Heart right ventricle (tissue), 16 donors: ENCODE data around the gene FBLIM1. TPM values are rescaled to one million over a fixed set of nuclear protein-coding genes. Genes with fewer than 3 reads are reported as not detected.

ENCODE experiments used
- ATAC-seq, 8 donors: fragments of 200-7000 bp; cut with Tn5 transposase; one replicate each; pipeline ENCODE4 v1.9.1; 2020; ENCODE audit warnings: mild to moderate bottlenecking in 8 of 8, moderate library complexity in 8 of 8, moderate number of reproducible peaks in 1 of 8
- DNase-seq, 2 donors: peaks; one replicate each; pipeline ENCODE4 v3.0.0-alpha.2; 2020
- H3K27ac ChIP-seq, 10 donors: fragments of 200-600 bp; sonication (generic) in 2 of 10; one replicate each; pipeline versions ENCODE4 v1.5.0 to v1.8.0; 2020 to 2022; ENCODE audit warnings: mild to moderate bottlenecking in 3 of 10
- H3K27me3 ChIP-seq, 7 donors: fragments of 200-600 bp; one replicate each; pipeline ENCODE4 v1.8.0; 2021 to 2022; ENCODE audit warnings: mild to moderate bottlenecking in 2 of 7
- H3K36me3 ChIP-seq, 9 donors: fragments of 200-600 bp; sonication (generic) in 1 of 9; one replicate each; pipeline versions ENCODE4 v1.5.0 to v1.8.0; 2020 to 2022; ENCODE audit warnings: mild to moderate bottlenecking in 2 of 9
- H3K4me1 ChIP-seq, 9 donors: fragments of 200-600 bp; sonication (generic) in 1 of 9; one replicate each; pipeline versions ENCODE4 v1.5.0 to v1.8.0; 2020 to 2022; ENCODE audit warnings: mild to moderate bottlenecking in 4 of 9
- H3K4me3 ChIP-seq, 10 donors: fragments of 200-600 bp; sonication (generic) in 2 of 10; one replicate each; pipeline versions ENCODE4 v1.5.0 to v1.8.0; 2020 to 2022; ENCODE audit warnings: mild to moderate bottlenecking in 7 of 10, moderate library complexity in 2 of 10
- H3K9me3 ChIP-seq, 11 donors: fragments of 200-600 bp in 10 of 11; sonication (generic) in 2 of 11; one replicate each; pipeline versions ENCODE4 v1.5.0 to v1.8.0; 2013 to 2022; ENCODE audit warnings: mild to moderate bottlenecking in 2 of 11, control low read depth in 1 of 11, moderate library complexity in 1 of 11
- WGBS, 2 donors: extraction: QIAGEN DNeasy Blood & Tissue Kit; methylation state at CpG; one replicate each; pipeline ENCODE4 v1.1.7; 2013; ENCODE audit warnings: inconsistent platforms in 1 of 2; 5-methylcytosine and 5-hydroxymethylcytosine counted together
- intact Hi-C, 10 donors: fragments of 100-400 bp; cut with DNase I; formaldehyde crosslinking; loops; one replicate each; pipeline versions ENCODE4 v1.11.1 to v1.14.2; 2022
- polyA plus RNA-seq, 2 donors: library from polyadenylated mRNA; stranded (reverse); fragments of 200-250 nt; gene quantifications; one replicate each; pipeline ENCODE4 v1.2.3, GENCODE V29; 2013
- total RNA-seq, 10 donors: library from RNA; stranded (reverse); fragmentation: NEBNext Ultra II Directional in 3 of 10; extraction: Animal tissue kit (Norgen Biotek cat#: 25700) in 3 of 10; gene quantifications; one replicate each; pipeline versions ENCODE4 v1.2.1 to v1.2.4, GENCODE V29; 2021 to 2023
- TF ChIP-seq, protein P1 (sequence below), 9 donors: fragments of 200-600 bp; sonication (generic) in 2 of 9; IDR thresholded peaks; one replicate each; pipeline versions ENCODE4 v1.5.0 to v1.8.0; 2021 to 2022; ENCODE audit warnings: antibody characterized with exemption in 9 of 9, mild to moderate bottlenecking in 5 of 9, moderate library complexity in 1 of 9
- donor health status: Arrhythmogenic right ventricular cardiomyopathy.
- donor health status: ischemic (EF 13 %, LVEDD 7.1; RV severe dilation, severe dysfunction).
- donor health status: healthy with polysubstance abuse.
- donor health status: DM: no; HTN: yes; CAD: no.
- donor health status: DM: no; HTN: no; CAD: no.
- donor health status: ischemic (EF 25% LVEDD 6.9; RV normal size, moderate dysfunction).
- donor health status: ischemic (EF 25% LVEDD 5.7; RV mildly dilated, moderate dysfunction).
- donor health status: healthy.
- donor health status: DM: yes; HTN: yes; CAD: no.
- donor health status: Ischemic cardiomyopathy.
- donor health status: ischemic (EF 35%, LVEDD 5.7; RV mildly dilated, moderate dysfunction).
- donor health status: nonischemic (EF 11% LVEDD 7.7; RV severe dilation, severe dysfunction).
- donor health status: DM: yes; HTN: yes; CAD: no.
- donor health status: PGD.
- donor health status: ischemic (EF 29% LVEDD 5.4; RV normal size, mild dysfunction).
- donor health status: nonischemic (EF 23%, LVEDD 6.1; RV moderate dilation, normal function).

FBLIM1 gene
- total and polyA plus RNA-seq, 12 donors: 27.0 to 115 (median 58.7) TPM

DNA sequence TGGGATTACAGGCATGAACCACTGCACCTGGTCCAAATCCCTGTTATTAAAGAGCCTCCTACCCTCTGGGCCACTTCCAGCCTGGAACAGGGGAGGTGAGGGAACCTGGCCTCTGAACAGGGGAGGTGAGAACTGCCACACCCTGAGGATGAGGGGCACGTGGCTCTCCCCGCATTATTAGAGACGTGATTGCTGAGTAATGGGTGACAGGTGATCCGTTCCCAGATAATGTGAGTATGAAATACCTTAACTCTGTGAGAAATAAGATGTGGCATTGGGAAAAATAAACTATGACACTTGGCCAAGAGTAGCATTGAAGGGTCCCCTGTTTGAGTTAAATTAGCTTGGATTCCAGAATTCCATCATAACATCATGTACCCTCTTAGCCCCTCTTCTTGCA is 36.2 kb upstream of the FBLIM1 start:
- WGBS, 2 donors: 91 to 96% methylated on average over 4 of the region's 4 CpGs
- Histone ChIP-seq H3K9me3 (no peaks in the 10 kb centered on the region), H3K27ac (no peak overlapping the region), H3K27me3 (no peaks in the 10 kb centered on the region), H3K4me1 (peaks cover 4 to 44% (median 21%) of the 10 kb centered on the region in 9 donors), H3K4me3 (no peak overlapping the region), H3K36me3 (peaks cover 0 to 100% (median 63%) of the 10 kb centered on the region in 9 donors)
- intact Hi-C loops: loop anchor here in 1 of 10 donors (10.0 kb wide), 1 partner anchor 58 kb away; no protein-coding TSS in a partner anchor
- ATAC-seq: no peak
- TF ChIP-seq, protein P1, sequence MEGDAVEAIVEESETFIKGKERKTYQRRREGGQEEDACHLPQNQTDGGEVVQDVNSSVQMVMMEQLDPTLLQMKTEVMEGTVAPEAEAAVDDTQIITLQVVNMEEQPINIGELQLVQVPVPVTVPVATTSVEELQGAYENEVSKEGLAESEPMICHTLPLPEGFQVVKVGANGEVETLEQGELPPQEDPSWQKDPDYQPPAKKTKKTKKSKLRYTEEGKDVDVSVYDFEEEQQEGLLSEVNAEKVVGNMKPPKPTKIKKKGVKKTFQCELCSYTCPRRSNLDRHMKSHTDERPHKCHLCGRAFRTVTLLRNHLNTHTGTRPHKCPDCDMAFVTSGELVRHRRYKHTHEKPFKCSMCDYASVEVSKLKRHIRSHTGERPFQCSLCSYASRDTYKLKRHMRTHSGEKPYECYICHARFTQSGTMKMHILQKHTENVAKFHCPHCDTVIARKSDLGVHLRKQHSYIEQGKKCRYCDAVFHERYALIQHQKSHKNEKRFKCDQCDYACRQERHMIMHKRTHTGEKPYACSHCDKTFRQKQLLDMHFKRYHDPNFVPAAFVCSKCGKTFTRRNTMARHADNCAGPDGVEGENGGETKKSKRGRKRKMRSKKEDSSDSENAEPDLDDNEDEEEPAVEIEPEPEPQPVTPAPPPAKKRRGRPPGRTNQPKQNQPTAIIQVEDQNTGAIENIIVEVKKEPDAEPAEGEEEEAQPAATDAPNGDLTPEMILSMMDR (IDR thresholded peaks at IDR 0.05): no peak
- no peak for DNase-seq

- Histone ChIP-seq H3K36me3 (peaks cover 0 to 100% (median 63%) of the 10 kb centered on the region in 9 donors), H3K27me3 (no peaks in the 10 kb centered on the region), H3K9me3 (no peaks in the 10 kb centered on the region), H3K27ac (no peak overlapping the region), H3K4me3 (no peak overlapping the region), H3K4me1 (peaks cover 4 to 44% (median 15%) of the 10 kb centered on the region in 9 donors)
- no peak for DNase-seq
- TF ChIP-seq, protein P1 (IDR thresholded peaks at IDR 0.05): no peak
- ATAC-seq: no peak
- intact Hi-C loops: loop anchor here in 1 of 10 donors (10.0 kb wide), 1 partner anchor 58 kb away; no protein-coding TSS in a partner anchor
- 85 to 90% methylated on average over 13 of the region's 13 CpGs for WGBS, 2 donors
Observed at GRCh38 chr1:15722836-15723532, 35.6 kb upstream of the FBLIM1 start.

DNA sequence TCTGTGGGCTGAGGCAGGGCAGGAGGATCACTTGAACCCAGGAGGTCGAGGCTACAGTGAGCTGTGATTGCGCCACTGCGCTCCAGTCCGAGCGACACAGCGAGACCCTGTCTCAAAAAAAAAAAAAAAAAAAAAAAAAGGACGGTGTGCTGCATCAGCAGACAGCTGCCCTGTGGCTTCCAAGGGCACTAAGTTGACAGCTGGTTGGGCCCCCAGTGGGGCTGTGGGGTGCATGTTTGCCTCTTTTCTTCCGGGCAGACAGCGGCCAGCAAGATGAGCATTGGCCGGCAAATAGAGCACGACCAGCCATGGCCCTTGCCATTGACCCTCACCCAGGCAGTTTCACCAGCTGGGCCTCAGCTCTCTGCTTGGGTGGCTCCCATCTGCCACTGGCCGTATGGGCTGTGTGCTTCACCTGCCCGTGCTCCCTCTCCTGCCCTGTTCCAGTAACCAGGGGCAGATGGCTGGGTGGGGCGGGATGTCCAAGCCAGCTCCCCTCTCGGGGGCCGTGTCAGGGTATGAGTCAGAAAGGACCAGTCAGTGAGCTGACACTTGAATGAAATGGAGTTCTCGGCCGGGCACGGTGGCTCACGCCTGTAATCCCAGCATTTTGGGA is 34.9 kb upstream of the FBLIM1 start:
- DNase-seq (no peak), ATAC-seq (no peak)
- no peaks in the 10 kb centered on the region for H3K9me3 ChIP-seq
- H3K4me3 ChIP-seq: no peak overlapping the region
- no peak overlapping the region for H3K27ac ChIP-seq
- intact Hi-C loops: loop anchor here in 1 of 10 donors (10.0 kb wide), 1 partner anchor 59 kb away; no protein-coding TSS in a partner anchor
- H3K36me3 ChIP-seq: peaks cover 0 to 100% (median 66%) of the 10 kb centered on the region in 9 donors
- peaks cover 4 to 38% (median 12%) of the 10 kb centered on the region in 9 donors for H3K4me1 ChIP-seq
- H3K27me3 ChIP-seq: no peaks in the 10 kb centered on the region
- TF ChIP-seq, protein P1 (IDR thresholded peaks at IDR 0.05): no peak
- 88 to 96% methylated on average over 19 to 20 of the region's 20 CpGs for WGBS, 2 donors

GRCh38 chr1:15724949-15725880 is 33.4 kb upstream of the FBLIM1 start:
- TF ChIP-seq, protein P1 (IDR thresholded peaks at IDR 0.05): no peak
- Histone ChIP-seq H3K4me3 (no peak overlapping the region), H3K27me3 (no peaks in the 10 kb centered on the region), H3K27ac (peak overlapping the region in 1 of 10 donors; percentile 23), H3K9me3 (no peaks in the 10 kb centered on the region), H3K4me1 (peaks cover 4 to 29% (median 9%) of the 10 kb centered on the region in 9 donors), H3K36me3 (peaks cover 0 to 100% (median 68%) of the 10 kb centered on the region in 9 donors)
- ATAC-seq (no peak), DNase-seq (no peak)
- intact Hi-C loops: loop anchor here in 1 of 10 donors (10.0 kb wide), 1 partner anchor 60 kb away; no protein-coding TSS in a partner anchor
- 81 to 82% methylated on average over 26 of the region's 26 CpGs for WGBS, 2 donors
